GM23248 (cell line): ENCODE data around the gene KSR2.

Source experiments
- EZH2 ChIP-seq: fragments of 200-600 bp; sonication (generic); IDR thresholded peaks from 2 replicates; pipeline ENCODE4 v1.6.1; 2018; ENCODE audit warnings: antibody characterized with exemption, mild to moderate bottlenecking; ENCODE audit not compliant: insufficient read depth, poor library complexity, severe bottlenecking
- EZH2phosphoT487 ChIP-seq: fragments of 200-600 bp; sonication (generic); IDR thresholded peaks from 2 replicates; pipeline ENCODE4 v1.6.1; 2018; ENCODE audit warnings: antibody characterized with exemption, moderate library complexity, mild to moderate bottlenecking, low read depth; ENCODE audit not compliant: insufficient read depth

DNA sequence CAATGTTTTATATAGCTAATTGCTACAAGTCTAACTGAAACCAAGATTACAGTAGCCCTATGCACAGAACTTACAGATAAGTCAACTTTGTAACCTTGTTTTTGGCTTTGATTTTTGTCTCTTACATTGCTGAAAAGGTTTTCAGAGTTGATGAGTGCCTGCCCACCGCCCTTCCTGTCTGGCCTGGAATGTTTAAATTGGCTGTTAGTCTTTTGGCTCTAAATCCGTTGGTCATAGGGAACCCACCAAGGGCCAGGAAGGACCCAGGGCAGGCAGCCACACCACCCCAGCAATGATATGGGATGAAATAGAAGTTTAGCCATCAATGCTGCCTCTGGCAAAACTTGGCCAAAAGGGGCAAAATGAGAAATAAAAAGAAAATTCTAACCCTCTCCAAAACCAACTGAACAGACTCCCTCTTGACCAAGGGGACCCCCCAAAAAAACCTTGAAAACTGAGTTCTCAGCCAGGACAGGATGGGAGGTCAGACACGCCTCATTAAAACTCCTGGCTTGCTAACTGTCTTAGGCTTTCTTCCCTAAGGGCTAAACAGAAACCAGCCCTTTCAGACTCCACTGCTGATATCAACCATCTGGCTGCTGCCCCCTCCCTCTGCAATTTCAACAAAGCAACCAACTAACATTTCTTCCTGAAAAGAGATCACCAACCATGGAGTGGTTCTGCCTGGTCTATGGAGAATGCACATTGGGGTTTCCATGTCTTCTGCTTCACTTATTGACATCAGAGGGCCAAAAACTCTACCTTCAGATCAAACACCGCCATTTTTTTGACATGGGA lies 365.3 kb downstream of the KSR2 start:
- TF ChIP-seq EZH2, result no peak
- no peak for TF ChIP-seq EZH2phosphoT487
